CD4-positive, alpha-beta T cell (primary cell): ENCODE measurements around the gene FBN2. TPM values are rescaled to one million over a fixed set of nuclear protein-coding genes. Genes with fewer than 3 reads are reported as not detected.

Experiments
- ATAC-seq: fragments of 200-7000 bp; cut with Tn5 transposase; one replicate; pipeline ENCODE4 v1.10.0; 2022; ENCODE audit warnings: mild to moderate bottlenecking; ENCODE audit not compliant: poor library complexity
- CTCF ChIA-PET: fragments of 350-600 bp; sonication (Branson Sonifier 250); formaldehyde crosslinking; loops from one replicate; lab custom pipeline; 2021; ENCODE audit warnings: antibody characterized with exemption, inconsistent platforms; lab: Charles Lee
- POLR2A ChIA-PET: fragments of 350-600 bp; sonication (Branson Sonifier 250); formaldehyde crosslinking; loops from one replicate; lab custom pipeline; 2021; ENCODE audit warnings: antibody characterized with exemption, inconsistent platforms; lab: Charles Lee
- DNase-seq, 14 experiments: peaks; one replicate each; pipeline ENCODE4 v3.0.0-alpha.2; 2013 to 2020; ENCODE audit warnings: mixed read lengths in 2 of 14
- H3K27ac ChIP-seq, 2 donors: one replicate each; pipeline versions ENCODE4 v1.5.1 to v1.7.0; 2013; ENCODE audit warnings: low read length in 2 of 2, low read depth in 1 of 2, mild to moderate bottlenecking in 1 of 2
- H3K27me3 ChIP-seq, 2 experiments: 1 replicate in 1 of 2; 2 replicates in 1 of 2; pipeline versions ENCODE4 v1.6.1 to v1.7.0; 2013; ENCODE audit warnings: low read length in 2 of 2, control low read depth in 1 of 2, mild to moderate bottlenecking in 1 of 2, moderate library complexity in 1 of 2; ENCODE audit not compliant: insufficient read depth in 2 of 2, control insufficient read depth in 1 of 2
- H3K36me3 ChIP-seq: one replicate; pipeline ENCODE4 v1.6.1; 2013; ENCODE audit warnings: low read length, control low read depth; ENCODE audit not compliant: insufficient read depth
- H3K4me1 ChIP-seq: one replicate; pipeline ENCODE4 v1.6.1; 2013; ENCODE audit warnings: low read length, control low read depth; ENCODE audit not compliant: insufficient read depth
- H3K4me3 ChIP-seq: one replicate; pipeline ENCODE4 v1.5.1; 2013; ENCODE audit warnings: mild to moderate bottlenecking, low read length, moderate library complexity
- H3K9me3 ChIP-seq, 2 experiments: 1 replicate in 1 of 2; 2 replicates in 1 of 2; pipeline versions ENCODE4 v1.6.1 to v1.7.0; 2013; ENCODE audit warnings: low read length in 2 of 2, mild to moderate bottlenecking in 2 of 2, control low read depth in 1 of 2, moderate library complexity in 1 of 2; ENCODE audit not compliant: control insufficient read depth in 1 of 2, insufficient read depth in 1 of 2
- H3K27ac Mint-ChIP-seq: one replicate; pipeline ENCODE4 v1.8.0; 2020; ENCODE audit warnings: mixed read lengths
- H3K27me3 Mint-ChIP-seq: one replicate; pipeline ENCODE4 v1.8.0; 2021; ENCODE audit warnings: mixed read lengths
- H3K36me3 Mint-ChIP-seq: one replicate; pipeline ENCODE4 v1.8.0; 2021; ENCODE audit warnings: low read depth, mixed read lengths
- H3K4me1 Mint-ChIP-seq: one replicate; pipeline ENCODE4 v1.8.0; 2021; ENCODE audit warnings: low read depth, mixed read lengths
- H3K4me3 Mint-ChIP-seq: one replicate; pipeline ENCODE4 v1.8.0; 2020; ENCODE audit warnings: mild to moderate bottlenecking, mixed read lengths
- H3K9me3 Mint-ChIP-seq: one replicate; pipeline ENCODE4 v1.8.0; 2020; ENCODE audit warnings: mixed read lengths
- CTCF ChIP-seq: fragments of 200-600 bp; IDR thresholded peaks from one replicate; pipeline ENCODE4 v1.8.0; 2022; ENCODE audit warnings: antibody characterized with exemption, mild to moderate bottlenecking
- intact Hi-C, 2 experiments: fragments of 100-400 bp; cut with DNase I in 1 of 2; cut with micrococcal nuclease in 1 of 2; formaldehyde crosslinking; loops; one replicate each; pipeline versions ENCODE4 v1.15.1 to v1.9.0; 2023 to 2025; cut with DNase I, micrococcal nuclease
- total RNA-seq, 174 experiments: library from RNA in 2 of 174; stranded (reverse) in 2 of 174; gene quantifications; one replicate each; pipeline ENCODE4 v1.2.3 and lab custom pipeline; 2021 to 2026

The FBN2 gene
- total RNA-seq, 2 experiments from 2014 or later: 0.06 TPM; not detected in 1

- Histone ChIP-seq H3K9me3 (peaks cover 0 to 7% of the 10 kb centered on the region in 2 experiments), H3K4me3 (no peak overlapping the region), H3K27ac (no peak overlapping the region), H3K36me3 (no peaks in the 10 kb centered on the region), H3K4me1 (no peaks in the 10 kb centered on the region), H3K27me3 (no peaks in the 10 kb centered on the region)
- CTCF ChIA-PET: no interaction called here
- Mint-ChIP-seq H3K27ac (no peak overlapping the region), H3K4me3 (no peak overlapping the region), H3K36me3 (no peaks in the 10 kb centered on the region), H3K9me3 (no peaks in the 10 kb centered on the region), H3K4me1 (no peaks in the 10 kb centered on the region), H3K27me3 (no peaks in the 10 kb centered on the region)
- intact Hi-C loops: no loop called here
- POLR2A ChIA-PET: no interaction called here
- DNase-seq (no peak), ATAC-seq (no peak)
- no peak for TF ChIP-seq CTCF
Observed at GRCh38 chr5:128349044-128349858, 188.8 kb downstream of the FBN2 start.

- H3K4me1 ChIP-seq: no peaks in the 10 kb centered on the region
- no peak overlapping the region for H3K27ac ChIP-seq
- H3K36me3 ChIP-seq: no peaks in the 10 kb centered on the region
- no peaks in the 10 kb centered on the region for H3K36me3 Mint-ChIP-seq
- no peaks in the 10 kb centered on the region for H3K9me3 Mint-ChIP-seq
- TF ChIP-seq CTCF: no peak
- H3K27me3 ChIP-seq: no peaks in the 10 kb centered on the region
- H3K27ac Mint-ChIP-seq: no peak overlapping the region
- POLR2A ChIA-PET: no interaction called here
- no peaks in the 10 kb centered on the region for H3K27me3 Mint-ChIP-seq
- H3K4me1 Mint-ChIP-seq: no peaks in the 10 kb centered on the region
- no peak overlapping the region for H3K4me3 Mint-ChIP-seq
- H3K9me3 ChIP-seq: peaks cover 0 to 7% of the 10 kb centered on the region in 2 experiments
- intact Hi-C loops: no loop called here
- H3K4me3 ChIP-seq: no peak overlapping the region
- ATAC-seq (no peak), DNase-seq (no peak)
- CTCF ChIA-PET: no interaction called here
Observed at GRCh38 chr5:128346038-128346437, 192.0 kb downstream of the FBN2 start.

GRCh38 chr5:128345247-128345646 lies 192.8 kb downstream of the FBN2 start:
- POLR2A ChIA-PET: no interaction called here

More at GRCh38 chr5:128345247-128345646, 192.8 kb downstream of the FBN2 start:
- DNase-seq (no peak), ATAC-seq (no peak)
- H3K9me3 ChIP-seq: peaks cover 0 to 4% of the 10 kb centered on the region in 2 experiments
- no peaks in the 10 kb centered on the region for H3K27me3 ChIP-seq
- Mint-ChIP-seq H3K9me3 (no peaks in the 10 kb centered on the region), H3K27ac (no peak overlapping the region), H3K36me3 (no peaks in the 10 kb centered on the region), H3K4me3 (no peak overlapping the region), H3K27me3 (no peaks in the 10 kb centered on the region), H3K4me1 (no peaks in the 10 kb centered on the region)
- H3K27ac ChIP-seq: no peak overlapping the region
- no peak overlapping the region for H3K4me3 ChIP-seq
- no peak for TF ChIP-seq CTCF
- CTCF ChIA-PET: no interaction called here
- no peaks in the 10 kb centered on the region for H3K36me3 ChIP-seq
- intact Hi-C loops: no loop called here
- H3K4me1 ChIP-seq: no peaks in the 10 kb centered on the region
